HL-60/S4 treated with retinoic acid at 250 ng/mL for 4 days and 3 days (cell line): ENCODE results near the gene ERV3-1.
"Not testable (repeated sequence)": the region's sequence is repeated elsewhere in the genome, so short reads cannot be mapped to it uniquely, and the experiment has no call there.

ENCODE experiments used
- in situ Hi-C: fragments of 300-500 bp; cut with MboI; formaldehyde crosslinking; loops from 2 replicates; pipeline ENCODE4 v1.7.0; 2022; ENCODE audit warnings: low sequenced_read_pairs

The ERV3-1 gene

GRCh38 chr7:65006094-65006992 is at the start of gene ERV3-1:
ERV3-1 (minus strand) TSS chr7:65006687; CDS start chr7:64993026, 13,661 bp downstream.
- in situ Hi-C loops = no loop called here

GRCh38 chr7:65055786-65056185 is 49.3 kb upstream of the ERV3-1 start:
- in situ Hi-C loops = not testable (repeated sequence)

- in situ Hi-C loops = not testable (repeated sequence)
Observed at GRCh38 chr7:65054466-65054994, 48.0 kb upstream of the ERV3-1 start.

- in situ Hi-C loops = not testable (repeated sequence)
Observed at GRCh38 chr7:65051654-65052053, 45.2 kb upstream of the ERV3-1 start.

- in situ Hi-C loops = not testable (repeated sequence)
Observed at GRCh38 chr7:65051139-65051538, 44.7 kb upstream of the ERV3-1 start.

- in situ Hi-C loops = not testable (repeated sequence)
Observed at GRCh38 chr7:65046329-65046728, 39.8 kb upstream of the ERV3-1 start.

- in situ Hi-C loops = not testable (repeated sequence)
Observed at GRCh38 chr7:65045589-65045988, 39.1 kb upstream of the ERV3-1 start.

GRCh38 chr7:65038767-65039166 is 32.3 kb upstream of the ERV3-1 start:
- in situ Hi-C loops = not testable (repeated sequence)

- in situ Hi-C loops = no loop called here
Observed at GRCh38 chr7:65037740-65038688, 31.5 kb upstream of the ERV3-1 start.

GRCh38 chr7:65036526-65036925 is 30.0 kb upstream of the ERV3-1 start:
- in situ Hi-C loops = not testable (repeated sequence)

- in situ Hi-C loops = not testable (repeated sequence)
Observed at GRCh38 chr7:65035469-65035868, 29.0 kb upstream of the ERV3-1 start.

GRCh38 chr7:65034120-65034782 is 27.8 kb upstream of the ERV3-1 start:
- in situ Hi-C loops = not testable (repeated sequence)

GRCh38 chr7:65033391-65033790 is 26.9 kb upstream of the ERV3-1 start:
- in situ Hi-C loops = not testable (repeated sequence)

- in situ Hi-C loops = not testable (repeated sequence)
Observed at GRCh38 chr7:65025023-65025422, 18.5 kb upstream of the ERV3-1 start.

GRCh38 chr7:65020978-65021377 is 14.5 kb upstream of the ERV3-1 start:
- in situ Hi-C loops = not testable (repeated sequence)

GRCh38 chr7:65009881-65010280 is 3.4 kb upstream of the ERV3-1 start:
- in situ Hi-C loops = not testable (repeated sequence)

GRCh38 chr7:65009394-65009793 is 2.9 kb upstream of the ERV3-1 start:
- in situ Hi-C loops = not testable (repeated sequence)

- in situ Hi-C loops = not testable (repeated sequence)
Observed at GRCh38 chr7:65007036-65007435, 549 bp upstream of the ERV3-1 start.

- in situ Hi-C loops = no loop called here
Observed at GRCh38 chr7:65004575-65004974, 1.9 kb downstream of the ERV3-1 start.

- in situ Hi-C loops = no loop called here
Observed at GRCh38 chr7:65002972-65003585, 3.4 kb downstream of the ERV3-1 start.
